ENCODE data around the gene SHISA9.

GRCh38 chr16:12899529-12900143 lies 1.8 kb upstream of the SHISA9 start:
- no peak for TF ChIP-seq CTCF (IDR thresholded peaks at IDR 0.05; ENCODE audit: low read length)
- TF ChIP-seq EZH2 (IDR thresholded peaks at IDR 0.05; ENCODE audit: borderline replicate concordance, low read length) = no peak

Measured in OCI-LY1 (cell line).